HepG2 (cell line): ENCODE measurements around the gene NAA38.

Experiments
- CREB1 ChIP-seq, 2 experiments: fragments of 450-650 bp in 1 of 2; IDR thresholded peaks; 2 replicates each; pipeline ENCODE4 v1.6.1; 2016 to 2017; ENCODE audit warnings: control low read depth in 1 of 2, mild to moderate bottlenecking in 1 of 2, missing compliant biosample characterization in 1 of 2, missing genetic modification characterization in 1 of 2
- IKZF4 ChIP-seq: sonication (generic); formaldehyde crosslinking; IDR thresholded peaks from 2 replicates; pipeline ENCODE4 v1.5.1; 2020; ENCODE audit warnings: borderline replicate concordance, mild to moderate bottlenecking, low read depth, missing genetic modification reagents; ENCODE audit errors: not compliant biosample characterization
- IRF2 ChIP-seq: IDR thresholded peaks from 2 replicates; pipeline ENCODE4 v1.6.1; 2018; ENCODE audit warnings: missing genetic modification reagents, missing compliant biosample characterization
- TF ChIP-seq, protein P1 (sequence below): sonication (generic); formaldehyde crosslinking; IDR thresholded peaks from 2 replicates; pipeline ENCODE4 v1.5.0; 2020; ENCODE audit warnings: mild to moderate bottlenecking, missing genetic modification reagents, moderate library complexity

DNA sequence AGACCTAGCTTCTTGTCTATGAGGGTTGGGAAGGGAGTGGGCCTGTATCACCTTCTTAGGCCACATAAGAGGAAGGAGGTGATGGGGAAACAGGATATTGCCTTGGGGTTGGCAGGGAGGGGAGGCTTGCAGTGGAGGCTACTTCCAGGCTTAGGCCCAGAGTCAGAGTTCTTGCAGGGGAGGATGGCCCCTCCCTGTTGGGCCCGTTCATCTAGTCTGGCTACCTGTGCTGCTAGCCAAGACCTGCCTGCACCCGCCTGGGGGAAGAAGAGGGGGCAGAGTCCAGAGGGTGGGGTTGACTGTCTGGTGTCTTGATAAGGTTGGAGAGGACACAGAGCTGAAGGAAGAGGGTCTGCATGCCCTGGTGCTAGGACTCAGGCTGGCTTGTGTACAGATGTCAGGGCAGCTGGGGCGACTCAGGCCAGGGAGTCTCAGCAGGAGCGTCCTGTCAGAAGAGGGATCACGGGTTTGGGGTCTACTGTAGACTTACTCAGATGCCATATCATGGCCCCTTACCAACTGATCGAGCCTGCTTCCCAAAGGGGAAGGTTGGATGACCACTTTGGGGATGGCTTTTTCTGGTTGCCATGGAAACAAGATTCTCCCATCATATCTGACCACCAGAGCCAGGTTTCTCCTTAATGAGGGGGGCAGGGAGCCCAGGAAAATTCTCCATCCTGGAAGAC, 18.0 kb downstream of the NAA38 start:
- TF ChIP-seq CREB1 (IDR thresholded peaks at IDR 0.05) (no peak), CREB1 (CRISPR knock-in tag; IDR thresholded peaks at IDR 0.05) (no peak), IRF2 (CRISPR knock-in tag) (no peak), IKZF4 (no peak)
- TF ChIP-seq, protein P1, sequence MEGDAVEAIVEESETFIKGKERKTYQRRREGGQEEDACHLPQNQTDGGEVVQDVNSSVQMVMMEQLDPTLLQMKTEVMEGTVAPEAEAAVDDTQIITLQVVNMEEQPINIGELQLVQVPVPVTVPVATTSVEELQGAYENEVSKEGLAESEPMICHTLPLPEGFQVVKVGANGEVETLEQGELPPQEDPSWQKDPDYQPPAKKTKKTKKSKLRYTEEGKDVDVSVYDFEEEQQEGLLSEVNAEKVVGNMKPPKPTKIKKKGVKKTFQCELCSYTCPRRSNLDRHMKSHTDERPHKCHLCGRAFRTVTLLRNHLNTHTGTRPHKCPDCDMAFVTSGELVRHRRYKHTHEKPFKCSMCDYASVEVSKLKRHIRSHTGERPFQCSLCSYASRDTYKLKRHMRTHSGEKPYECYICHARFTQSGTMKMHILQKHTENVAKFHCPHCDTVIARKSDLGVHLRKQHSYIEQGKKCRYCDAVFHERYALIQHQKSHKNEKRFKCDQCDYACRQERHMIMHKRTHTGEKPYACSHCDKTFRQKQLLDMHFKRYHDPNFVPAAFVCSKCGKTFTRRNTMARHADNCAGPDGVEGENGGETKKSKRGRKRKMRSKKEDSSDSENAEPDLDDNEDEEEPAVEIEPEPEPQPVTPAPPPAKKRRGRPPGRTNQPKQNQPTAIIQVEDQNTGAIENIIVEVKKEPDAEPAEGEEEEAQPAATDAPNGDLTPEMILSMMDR = no peak
